Suprapubic skin (tissue), 4 donors: ENCODE results near the gene HOXC13.

ENCODE experiments used
- POLR2A ChIP-seq, 2 donors: fragments of 450-650 bp; IDR thresholded peaks; one replicate each; pipeline ENCODE4 v1.6.1; 2017; ENCODE audit warnings: antibody characterized with exemption in 2 of 2, mild to moderate bottlenecking in 2 of 2, moderate library complexity in 2 of 2
- POLR2AphosphoS5 ChIP-seq, 3 donors: sonication (generic); formaldehyde crosslinking; IDR thresholded peaks; one replicate each; pipeline ENCODE4 v1.6.1; 2017; ENCODE audit warnings: antibody characterized with exemption in 3 of 3
- TF ChIP-seq, protein P1 (sequence below), 2 donors: fragments of 200-600 bp in 1 of 2; fragments of 450-650 bp in 1 of 2; sonication (generic) in 1 of 2; IDR thresholded peaks; one replicate each; pipeline ENCODE4 v1.5.1; 2016 to 2019; ENCODE audit warnings: antibody characterized with exemption in 2 of 2, mild to moderate bottlenecking in 1 of 2, moderate library complexity in 1 of 2

DNA sequence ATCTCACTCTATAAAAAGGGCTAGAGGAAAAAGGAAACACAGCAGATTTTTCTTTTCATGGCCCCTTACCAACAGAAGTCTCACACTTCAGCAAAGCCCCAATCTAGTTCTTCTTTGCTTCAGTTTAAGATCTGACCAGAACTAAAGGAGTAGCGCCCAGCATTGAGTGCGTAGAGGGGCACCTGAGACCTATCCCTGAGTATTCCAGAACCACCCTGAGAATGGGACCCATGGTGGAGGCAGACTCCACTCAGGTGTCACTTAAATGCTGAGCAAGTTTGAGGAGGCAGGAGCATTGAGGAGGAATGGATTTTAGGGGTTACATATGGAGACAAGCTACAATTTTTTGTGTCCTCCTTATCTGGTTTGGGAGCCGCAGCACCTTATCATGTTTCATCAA lies 32.5 kb downstream of the HOXC13 start:
- TF ChIP-seq, protein P1, sequence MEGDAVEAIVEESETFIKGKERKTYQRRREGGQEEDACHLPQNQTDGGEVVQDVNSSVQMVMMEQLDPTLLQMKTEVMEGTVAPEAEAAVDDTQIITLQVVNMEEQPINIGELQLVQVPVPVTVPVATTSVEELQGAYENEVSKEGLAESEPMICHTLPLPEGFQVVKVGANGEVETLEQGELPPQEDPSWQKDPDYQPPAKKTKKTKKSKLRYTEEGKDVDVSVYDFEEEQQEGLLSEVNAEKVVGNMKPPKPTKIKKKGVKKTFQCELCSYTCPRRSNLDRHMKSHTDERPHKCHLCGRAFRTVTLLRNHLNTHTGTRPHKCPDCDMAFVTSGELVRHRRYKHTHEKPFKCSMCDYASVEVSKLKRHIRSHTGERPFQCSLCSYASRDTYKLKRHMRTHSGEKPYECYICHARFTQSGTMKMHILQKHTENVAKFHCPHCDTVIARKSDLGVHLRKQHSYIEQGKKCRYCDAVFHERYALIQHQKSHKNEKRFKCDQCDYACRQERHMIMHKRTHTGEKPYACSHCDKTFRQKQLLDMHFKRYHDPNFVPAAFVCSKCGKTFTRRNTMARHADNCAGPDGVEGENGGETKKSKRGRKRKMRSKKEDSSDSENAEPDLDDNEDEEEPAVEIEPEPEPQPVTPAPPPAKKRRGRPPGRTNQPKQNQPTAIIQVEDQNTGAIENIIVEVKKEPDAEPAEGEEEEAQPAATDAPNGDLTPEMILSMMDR (IDR thresholded peaks at IDR 0.05) = no peak
- TF ChIP-seq POLR2AphosphoS5 (IDR thresholded peaks at IDR 0.05) = no peak
- no peak for TF ChIP-seq POLR2A (IDR thresholded peaks at IDR 0.05)
